ENCODE data around the gene SLX1A.
A peak's percentile ranks its signal among the peaks of the same experiment; 100 is the strongest.
"Not testable (repeated sequence)": the region's sequence is repeated elsewhere in the genome, so short reads cannot be mapped to it uniquely, and the experiment has no call there.

The SLX1A gene

DNA sequence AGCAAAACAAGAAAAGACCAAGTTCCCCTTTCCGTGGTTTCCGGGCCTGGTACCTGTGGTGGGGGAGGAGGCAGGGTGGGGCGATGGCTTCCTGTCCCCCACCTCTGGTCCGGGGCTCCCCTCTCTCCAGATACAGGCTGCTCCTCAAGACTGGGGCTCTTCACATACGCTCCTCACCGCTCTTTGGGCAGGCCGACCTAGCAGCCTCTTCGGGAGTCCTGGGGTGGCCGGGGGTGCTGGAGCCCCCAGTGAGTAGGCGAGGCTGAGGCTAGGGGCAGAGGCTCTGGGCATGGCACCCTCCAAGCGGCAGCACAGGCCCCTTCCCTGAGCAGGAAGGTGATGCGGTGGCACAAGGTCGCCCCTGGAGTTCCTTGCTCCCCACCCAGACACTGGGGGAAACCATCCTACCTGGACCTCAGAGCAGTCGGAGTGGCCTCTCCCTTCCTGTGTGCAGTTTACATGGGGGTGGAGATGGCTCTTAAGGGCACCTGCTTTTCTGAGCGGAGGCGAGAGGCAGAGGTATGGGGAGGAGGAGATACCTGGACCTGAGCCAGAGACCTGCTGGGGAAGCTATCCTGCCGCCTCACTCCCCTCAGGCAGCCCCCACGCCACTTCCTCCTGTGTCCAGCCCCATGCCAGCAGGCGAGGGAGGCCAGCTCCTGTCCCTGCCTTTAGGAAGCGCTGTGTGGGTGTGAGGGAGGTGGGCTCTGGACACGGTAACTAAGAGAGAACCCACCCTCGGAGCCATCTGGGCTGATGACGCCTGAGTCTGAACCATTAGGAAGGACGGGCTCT, 9.4 kb upstream of the SLX1A start:
- peak; percentile 74 for DNase-seq (ENCODE audit: low read depth)

DNA sequence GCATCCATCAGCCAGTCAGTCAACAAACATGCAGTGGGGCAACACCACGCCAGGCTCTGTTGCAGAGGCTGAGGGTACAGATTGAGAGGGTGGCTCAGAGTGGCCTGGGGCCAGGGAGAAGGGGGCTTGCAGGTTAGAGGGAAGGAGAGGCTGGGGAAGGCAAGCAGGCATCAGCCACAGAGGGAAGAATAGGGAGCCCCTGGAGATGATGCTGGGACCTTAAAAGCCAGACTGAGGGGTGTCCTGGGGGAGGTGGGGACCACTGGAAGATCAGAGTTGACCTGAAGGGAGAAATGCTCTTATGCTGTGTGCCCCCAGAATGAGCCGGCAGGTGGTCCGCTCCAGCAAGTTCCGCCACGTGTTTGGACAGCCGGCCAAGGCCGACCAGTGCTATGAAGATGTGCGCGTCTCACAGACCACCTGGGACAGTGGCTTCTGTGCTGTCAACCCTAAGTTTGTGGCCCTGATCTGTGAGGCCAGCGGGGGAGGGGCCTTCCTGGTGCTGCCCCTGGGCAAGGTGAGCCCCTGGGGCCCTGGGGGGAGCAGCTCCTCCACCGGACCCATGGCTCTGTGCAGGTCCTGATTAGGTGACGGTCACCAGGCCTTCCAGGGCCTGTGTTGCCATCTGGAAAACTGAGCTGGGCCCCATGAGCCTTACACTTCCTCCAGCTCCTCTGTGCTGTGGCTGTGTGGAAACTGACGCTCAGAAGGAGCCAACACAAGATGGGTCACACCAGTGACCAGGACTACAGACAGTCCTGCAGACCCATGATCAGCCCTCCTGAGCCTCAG, 8.6 kb upstream of the SLX1A start:
- peak; percentile 8 for DNase-seq (ENCODE audit: low read depth)

DNA sequence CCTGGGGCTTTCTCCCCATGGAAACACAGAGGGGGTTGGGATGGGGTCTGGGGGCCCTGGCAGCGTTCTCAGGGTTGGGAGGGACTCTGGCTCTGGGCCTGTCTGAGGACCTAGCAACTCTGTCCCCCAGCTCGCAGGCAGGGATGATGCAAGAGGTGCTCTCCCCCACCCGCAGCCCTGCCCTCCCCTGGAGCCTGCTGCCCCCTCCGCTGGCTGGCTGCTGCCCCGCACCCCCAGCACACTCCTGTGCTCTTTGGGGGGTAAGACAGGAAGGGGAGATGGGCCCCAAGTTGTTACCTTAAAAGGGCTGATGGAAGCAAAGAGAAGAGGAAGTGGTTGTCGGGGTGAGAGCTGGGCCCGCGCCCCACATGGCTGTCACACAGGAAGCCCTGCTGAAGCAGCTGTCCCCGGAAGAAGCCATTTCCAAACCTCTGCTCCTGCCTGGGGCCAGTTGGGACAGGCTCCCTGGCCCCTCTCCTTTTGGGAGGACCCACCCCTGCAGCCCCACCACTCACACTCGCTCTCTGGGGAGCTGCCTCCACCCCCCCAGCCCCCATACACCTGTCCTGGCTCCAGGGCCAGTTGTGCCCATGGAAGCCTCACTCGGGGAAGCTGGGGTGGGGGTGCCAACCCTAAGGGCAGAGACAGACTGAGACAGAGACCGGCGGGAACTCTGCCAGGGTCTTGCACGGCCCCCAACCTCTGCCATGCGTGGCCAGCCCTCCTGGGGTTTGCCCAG, 7.8 kb upstream of the SLX1A start:
- DNase-seq (ENCODE audit: low read depth) = peak; percentile 75

DNA sequence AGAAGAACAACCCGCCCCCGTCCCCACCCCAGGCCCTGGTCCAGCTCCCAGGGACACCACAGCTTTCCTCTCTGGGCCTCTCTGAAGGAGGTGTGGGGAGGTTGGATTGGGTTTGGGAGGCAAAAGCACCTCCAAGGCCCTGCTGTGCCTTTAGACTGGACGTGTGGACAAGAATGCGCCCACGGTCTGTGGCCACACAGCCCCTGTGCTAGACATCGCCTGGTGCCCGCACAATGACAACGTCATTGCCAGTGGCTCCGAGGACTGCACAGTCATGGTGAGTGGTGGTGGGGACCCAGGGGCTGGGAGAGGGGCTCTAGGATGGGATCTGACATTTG, 7.3 kb upstream of the SLX1A start:
- DNase-seq (ENCODE audit: low read depth) = no peak

DNA sequence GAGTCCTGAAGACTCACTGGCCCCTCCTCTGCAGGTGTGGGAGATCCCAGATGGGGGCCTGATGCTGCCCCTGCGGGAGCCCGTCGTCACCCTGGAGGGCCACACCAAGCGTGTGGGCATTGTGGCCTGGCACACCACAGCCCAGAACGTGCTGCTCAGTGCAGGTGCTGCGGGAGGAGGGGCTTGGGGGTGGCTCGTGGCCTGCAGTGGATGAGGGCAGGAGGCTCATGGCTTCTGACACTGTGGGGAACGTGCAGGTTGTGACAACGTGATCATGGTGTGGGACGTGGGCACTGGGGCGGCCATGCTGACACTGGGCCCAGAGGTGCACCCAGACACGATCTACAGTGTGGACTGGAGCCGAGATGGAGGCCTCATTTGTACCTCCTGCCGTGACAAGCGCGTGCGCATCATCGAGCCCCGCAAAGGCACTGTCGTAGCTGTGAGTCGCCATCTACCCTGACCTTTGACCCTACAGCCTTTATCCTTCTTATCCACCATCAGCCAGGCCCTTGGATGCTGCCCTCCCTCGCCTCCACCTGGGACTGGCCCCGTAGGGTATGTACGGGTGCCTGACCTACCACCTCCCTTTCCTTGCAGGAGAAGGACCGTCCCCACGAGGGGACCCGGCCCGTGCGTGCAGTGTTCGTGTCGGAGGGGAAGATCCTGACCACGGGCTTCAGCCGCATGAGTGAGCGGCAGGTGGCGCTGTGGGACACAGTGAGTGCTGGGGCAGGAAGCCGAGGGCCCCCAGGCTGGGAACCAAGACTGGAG, 6.7 kb upstream of the SLX1A start:
- peak; percentile 78 for DNase-seq (ENCODE audit: low read depth)

DNA sequence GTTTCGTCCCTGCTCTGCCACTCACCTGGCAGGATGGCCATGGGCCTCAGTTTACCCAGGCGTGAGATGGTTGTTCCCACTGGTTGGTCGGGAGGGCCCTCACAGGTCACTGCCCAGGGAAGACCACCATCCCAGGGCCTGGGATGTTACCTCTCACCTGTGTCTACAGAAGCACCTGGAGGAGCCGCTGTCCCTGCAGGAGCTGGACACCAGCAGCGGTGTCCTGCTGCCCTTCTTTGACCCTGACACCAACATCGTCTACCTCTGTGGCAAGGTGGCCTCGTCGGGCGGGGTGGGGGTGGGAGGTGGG, 6.2 kb upstream of the SLX1A start:
- DNase-seq (ENCODE audit: low read depth) = no peak

DNA sequence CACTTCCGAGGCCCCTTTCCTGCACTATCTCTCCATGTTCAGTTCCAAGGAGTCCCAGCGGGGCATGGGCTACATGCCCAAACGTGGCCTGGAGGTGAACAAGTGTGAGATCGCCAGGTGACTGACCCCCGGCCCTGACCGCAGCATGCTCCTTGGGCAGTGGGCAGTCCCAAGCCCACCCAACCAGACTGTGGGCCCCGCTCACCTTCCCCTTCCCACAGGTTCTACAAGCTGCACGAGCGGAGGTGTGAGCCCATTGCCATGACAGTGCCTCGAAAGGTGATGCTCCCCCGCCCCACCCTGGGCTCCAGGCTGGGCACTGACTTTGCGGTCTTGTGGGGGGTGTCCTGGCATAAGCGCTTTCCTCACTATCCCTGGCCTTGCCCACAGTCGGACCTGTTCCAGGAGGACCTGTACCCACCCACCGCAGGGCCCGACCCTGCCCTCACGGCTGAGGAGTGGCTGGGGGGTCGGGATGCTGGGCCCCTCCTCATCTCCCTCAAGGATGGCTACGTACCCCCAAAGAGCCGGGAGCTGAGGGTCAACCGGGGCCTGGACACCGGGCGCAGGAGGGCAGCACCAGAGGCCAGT, 5.6 kb upstream of the SLX1A start:
- DNase-seq (ENCODE audit: low read depth) = no peak

DNA sequence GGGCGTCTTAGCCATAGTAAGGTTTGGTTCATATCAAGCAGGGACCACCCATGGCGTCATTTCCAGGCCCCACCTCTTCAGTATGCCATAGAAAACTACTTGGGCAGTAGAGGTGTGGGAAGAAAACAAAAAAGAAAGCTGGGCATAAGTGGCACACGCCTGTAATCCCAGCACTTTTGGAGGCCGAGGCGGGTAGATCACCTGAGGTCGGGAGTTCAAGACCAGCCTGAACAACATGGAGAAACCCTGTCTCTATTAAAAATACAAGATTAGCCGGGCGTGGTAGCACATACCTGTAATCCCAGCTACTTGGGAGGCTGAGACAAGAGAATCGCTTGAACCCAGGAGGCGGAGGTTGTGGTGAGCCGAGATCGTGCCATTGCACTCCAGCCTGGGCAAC, 2.5 kb upstream of the SLX1A start:
- not testable (repeated sequence) for DNase-seq (ENCODE audit: low read depth)

DNA sequence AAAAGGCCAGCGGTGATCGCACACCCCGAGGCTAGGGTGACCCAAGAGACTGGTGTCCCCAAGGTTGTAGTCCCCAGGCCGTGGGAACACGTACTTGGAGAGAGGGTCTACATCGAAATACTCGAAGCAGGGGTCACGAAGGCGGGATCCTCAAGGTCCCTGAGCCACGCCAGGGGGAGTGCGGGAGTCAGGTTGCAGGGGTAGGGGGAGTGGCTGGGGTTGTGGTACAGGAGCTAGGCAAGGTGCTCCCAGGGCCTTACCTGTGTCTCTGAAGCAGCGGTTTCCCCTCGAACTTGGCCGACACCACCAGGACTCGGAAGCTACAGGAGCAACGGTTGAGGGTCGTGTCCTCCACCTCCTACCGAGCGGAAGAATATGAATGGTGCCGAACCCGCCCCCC, 577 bp upstream of the SLX1A start:
- DNase-seq (ENCODE audit: low read depth) = not testable (repeated sequence)

DNA sequence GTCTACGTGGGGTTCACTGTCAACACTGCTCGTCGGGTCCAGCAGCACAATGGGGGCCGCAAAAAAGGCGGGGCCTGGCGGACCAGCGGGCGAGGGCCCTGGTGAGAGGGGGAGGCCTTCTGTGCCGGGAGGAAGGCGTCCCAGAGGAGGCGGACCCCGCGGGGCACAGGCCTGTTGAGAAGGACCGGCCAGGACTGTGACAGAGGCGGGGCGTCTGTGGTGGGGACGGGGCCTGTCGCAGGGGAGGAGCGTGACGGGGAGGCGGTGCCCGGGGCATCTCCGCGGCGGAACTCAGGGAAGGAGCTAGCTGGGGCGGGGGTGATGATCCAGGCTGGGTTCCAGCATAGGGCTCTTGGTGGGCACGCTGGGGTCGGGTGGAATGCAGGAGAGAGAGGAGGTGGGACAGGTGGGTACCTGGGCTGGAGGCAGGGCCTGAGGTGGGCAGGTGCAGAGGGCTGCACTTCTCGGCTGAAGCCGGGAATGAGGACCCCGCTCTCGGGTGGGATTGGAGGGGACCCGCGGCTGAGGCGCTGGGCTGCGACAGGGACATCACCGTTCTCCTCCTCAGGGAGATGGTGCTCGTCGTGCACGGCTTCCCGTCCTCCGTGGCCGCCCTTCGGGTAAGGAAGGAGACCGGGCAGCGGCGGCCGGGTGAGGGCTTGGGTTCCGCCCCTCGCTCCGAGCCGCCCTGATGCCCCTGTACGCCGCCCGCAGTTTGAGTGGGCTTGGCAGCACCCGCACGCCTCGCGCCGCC, 674 bp downstream of the SLX1A start:
- DNase-seq (ENCODE audit: low read depth) = not testable (repeated sequence)

DNA sequence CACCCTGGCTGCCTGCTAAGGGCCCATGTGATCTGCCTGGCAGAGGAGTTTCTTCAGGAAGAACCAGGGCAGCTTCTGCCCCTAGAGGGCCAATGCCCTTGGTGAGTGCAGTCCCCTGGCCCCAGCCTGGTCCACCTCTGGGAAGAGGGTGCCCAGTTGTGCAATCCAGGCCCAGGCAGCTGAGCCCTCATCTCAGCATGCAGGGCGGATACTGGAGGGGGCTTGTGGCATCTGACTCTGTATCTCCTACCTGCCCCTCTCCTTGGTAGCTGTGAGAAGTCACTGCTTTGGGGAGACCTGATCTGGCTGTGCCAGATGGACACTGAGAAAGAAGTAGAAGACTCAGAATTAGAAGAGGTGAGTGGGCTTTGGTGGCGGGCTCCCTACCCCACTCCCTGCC, 3.3 kb downstream of the SLX1A start:
- not testable (repeated sequence) for DNase-seq (ENCODE audit: low read depth)

DNA sequence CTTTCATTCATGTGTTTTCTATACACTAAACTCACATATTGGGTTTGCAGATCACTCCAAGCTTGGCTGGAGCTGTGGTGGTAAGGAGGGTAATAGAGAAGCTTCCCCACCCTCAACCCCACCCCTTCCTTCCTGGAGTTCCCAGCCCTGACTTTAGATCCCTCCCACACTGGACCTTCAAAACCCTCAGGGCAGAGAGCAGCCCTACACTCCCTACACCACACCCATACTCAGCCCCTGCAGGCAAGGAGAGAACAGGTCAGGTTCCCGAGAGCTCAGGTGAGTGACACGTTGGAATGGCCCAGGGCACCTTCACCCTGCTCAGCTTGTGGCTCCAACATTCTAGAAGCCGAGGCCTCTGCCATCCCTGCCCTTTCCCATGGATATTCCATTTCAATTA, 5.4 kb downstream of the SLX1A start, which contains the start of gene SULT1A3:
TSS of gene SULT1A3 (plus strand) at position 207 of the 400 bp plus-strand sequence. CDS start 1,474 bp downstream, outside the sequence.
- DNase-seq (ENCODE audit: low read depth) = not testable (repeated sequence)

DNA sequence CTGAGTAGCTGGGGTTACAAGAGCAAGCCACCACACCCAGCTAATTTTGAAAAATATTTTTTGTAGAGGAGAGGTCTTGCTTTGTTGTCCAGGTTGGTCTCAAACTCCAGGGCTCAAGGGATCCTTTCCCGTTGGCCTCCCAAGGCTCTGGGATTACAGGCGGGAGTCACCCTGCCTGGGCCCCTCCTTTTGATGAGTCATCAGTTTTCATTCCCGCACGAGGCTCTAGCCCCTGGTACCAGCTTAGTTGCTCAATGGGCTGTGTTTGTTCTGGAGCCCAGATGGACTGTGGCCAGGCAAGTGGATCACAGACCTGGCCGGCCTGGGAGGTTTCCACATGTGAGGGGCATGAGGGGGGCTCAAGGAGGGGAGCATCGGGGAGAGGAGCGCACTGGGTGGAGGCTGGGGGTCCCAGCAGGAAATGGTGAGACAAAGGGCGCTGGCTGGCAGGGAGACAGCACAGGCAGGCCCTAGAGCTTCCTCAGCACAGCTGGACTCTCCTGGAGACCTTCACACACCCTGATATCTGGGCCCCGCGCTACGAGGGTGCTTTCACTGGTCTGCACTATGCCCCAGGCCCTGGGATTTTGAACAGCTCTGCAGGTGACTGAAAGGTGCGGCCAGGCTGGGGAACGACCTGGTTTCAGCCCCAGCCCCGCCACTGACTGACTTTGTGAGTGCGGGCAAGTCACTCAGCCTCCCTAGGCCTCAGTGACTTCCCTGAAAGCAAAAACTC, 6.1 kb downstream of the SLX1A start:
- DNase-seq (ENCODE audit: low read depth) = not testable (repeated sequence)

DNA sequence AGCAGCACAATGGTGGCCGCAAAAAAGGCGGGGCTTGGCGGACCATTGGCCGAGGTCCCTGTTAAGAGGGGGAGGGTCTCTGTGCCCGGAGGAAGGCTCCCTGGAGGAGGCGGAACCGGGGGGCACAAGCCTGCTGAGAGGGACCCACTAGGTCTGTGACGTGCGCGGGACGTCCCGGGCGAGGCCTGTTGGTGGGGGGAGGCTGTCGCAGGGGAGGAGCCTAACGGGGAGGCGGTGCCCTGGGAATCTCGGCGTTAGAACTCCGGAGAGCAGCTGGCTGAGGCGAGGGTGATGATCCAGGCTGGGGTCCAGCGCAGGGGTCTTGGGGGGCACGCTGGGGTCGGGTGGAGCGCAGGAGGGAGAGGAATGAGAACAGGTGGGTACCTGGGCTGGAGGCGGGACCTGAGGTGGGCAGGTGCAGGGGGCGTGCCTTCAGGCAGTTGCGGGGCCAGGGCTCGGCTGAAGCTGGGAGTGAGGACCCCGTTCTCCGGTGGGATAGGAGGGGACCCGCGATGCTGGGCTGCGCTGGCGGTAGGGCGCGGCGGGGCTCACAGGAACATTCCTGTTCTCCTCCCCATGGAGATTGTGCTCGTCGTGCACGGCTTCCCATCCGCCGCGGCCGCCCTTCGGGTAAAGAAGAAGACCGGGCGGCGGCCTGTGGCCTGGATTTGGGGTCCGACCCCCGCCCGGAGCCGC, 12.0 kb downstream of the SLX1A start:
- DNase-seq (ENCODE audit: low read depth) = not testable (repeated sequence)

DNA sequence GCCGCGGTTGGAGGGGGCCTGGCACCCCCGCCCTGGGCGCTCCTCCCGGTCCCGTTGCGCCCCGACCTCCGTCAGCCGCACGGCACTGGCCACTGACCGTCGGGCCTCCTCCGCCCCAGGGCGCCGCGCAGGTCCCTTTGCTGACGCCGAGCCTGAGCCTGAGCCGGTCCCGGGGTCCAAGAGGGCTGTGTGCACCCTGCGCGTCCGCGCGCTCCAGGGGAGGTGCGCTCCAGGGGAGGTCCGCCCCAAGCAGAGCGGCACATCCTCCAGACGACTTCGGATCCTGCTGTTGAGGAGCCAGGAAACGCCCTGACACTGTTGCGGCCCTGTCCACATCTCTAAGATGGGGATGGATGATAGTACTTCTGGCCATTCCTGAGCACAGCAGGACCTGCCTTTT, 12.6 kb downstream of the SLX1A start:
- DNase-seq (ENCODE audit: low read depth) = not testable (repeated sequence)

DNA sequence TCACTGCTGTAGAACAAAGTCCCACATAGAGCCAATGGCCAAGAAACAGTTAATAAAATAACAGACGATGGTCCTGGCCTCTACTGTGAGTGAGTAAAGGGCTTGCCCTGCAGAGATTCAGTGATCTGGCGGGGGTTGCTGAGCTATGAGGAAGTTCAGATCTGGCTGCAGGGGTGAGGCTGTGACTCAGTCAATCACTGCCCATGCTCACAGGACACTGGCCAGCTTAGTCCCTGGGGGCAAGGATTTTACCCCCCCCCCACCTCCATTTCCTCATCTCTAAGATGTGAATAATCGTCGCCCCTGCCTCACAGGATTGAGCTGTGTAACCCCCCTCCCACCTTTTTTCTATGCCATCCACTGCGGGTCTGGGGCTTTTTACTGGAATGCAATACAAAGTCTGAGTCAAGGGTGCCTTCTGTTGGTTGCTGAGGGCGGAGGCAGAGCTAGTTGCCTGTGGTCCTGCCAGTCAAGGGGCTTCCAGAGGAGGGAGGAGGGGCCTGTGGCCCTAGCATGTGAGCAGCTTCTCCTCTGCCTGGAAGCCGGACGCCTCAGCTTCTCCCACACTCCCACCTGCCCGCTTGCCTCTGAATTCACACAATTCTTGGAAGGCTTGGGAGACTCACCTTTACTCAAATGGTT, 13.5 kb downstream of the SLX1A start:
- DNase-seq (ENCODE audit: low read depth) = not testable (repeated sequence)

DNA sequence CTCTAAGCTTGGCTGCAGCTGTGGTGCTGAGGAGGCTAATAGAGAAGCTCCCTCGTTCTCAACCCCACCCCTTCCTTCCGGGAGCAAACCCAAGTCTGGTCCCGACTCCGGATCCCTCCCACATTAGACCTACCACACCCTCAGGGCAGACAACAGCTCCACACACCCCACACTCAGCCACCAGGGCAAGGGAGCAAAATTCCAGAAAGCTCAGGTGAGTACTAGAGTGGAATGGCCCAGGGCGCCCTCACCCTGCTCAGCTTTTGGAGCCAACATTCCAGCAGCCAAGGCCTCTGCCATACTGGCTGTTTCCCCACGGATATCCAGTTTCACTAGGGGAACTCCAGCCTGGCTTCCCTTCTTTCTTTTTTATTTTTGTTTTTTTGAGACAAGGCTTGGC, 15.4 kb downstream of the SLX1A start:
- DNase-seq (ENCODE audit: low read depth) = not testable (repeated sequence)

DNA sequence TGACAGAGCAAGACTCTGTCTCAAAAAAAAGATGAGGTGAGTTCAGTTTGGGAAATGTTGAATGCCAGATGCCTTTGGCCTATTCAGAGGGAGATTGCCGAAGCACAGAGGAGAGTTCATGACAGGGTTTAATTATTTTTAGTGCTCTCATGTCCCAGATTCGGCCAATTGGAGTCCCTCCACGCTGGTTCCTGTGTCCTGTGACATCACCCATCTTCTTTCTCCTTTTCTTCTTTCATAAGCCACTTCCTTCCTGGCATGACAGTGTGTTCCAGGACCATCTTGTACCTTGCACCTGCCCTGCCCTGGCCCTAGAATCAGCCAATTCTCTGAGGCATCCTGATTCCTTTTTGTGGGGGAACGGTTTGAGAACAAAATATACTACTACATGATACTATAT, 17.7 kb downstream of the SLX1A start:
- DNase-seq (ENCODE audit: low read depth) = not testable (repeated sequence)

DNA sequence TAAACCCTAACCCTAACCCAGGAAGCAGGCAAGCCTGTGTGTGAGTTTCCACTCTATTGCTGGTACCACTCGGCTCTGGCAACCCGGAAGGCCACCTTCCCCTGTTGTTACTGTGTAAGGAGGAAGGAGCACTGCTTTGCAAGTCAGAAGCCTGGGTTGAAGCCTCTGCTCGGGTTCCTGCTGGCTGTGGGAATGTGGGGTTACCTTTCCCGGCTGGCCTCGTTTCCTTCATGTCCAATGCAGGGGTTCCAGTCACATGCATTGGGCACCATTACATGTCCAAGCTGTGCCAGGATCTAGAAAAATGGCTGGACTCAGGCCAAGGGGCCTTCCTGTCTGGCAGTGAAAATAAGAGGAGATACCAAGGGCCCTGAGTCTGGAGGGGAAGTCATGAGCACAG, 23.4 kb downstream of the SLX1A start:
- not testable (repeated sequence) for DNase-seq (ENCODE audit: low read depth)
